ENCODE data around the gene DAPK1.

DNA sequence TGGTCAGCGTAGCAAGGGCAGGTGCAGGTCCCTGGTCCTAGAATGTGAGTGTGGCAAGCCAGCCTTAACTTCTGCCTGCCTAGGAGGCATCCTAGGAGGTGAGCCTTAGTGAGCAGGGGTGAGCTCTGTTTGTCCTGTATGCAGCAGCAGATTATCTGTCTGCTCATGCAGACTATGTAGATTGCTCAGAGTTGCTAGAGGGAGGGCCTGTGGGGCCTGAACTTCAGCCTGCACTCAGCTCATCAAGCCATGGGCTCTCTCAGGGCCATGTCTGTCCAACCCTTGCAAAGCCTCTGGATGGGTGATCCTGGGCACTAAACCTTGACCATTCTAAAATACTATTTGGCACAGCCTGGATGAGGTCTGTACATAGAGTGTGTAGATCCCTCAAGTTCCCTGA, 219.8 kb downstream of the DAPK1 start:
- TF ChIP-seq, protein P1, sequence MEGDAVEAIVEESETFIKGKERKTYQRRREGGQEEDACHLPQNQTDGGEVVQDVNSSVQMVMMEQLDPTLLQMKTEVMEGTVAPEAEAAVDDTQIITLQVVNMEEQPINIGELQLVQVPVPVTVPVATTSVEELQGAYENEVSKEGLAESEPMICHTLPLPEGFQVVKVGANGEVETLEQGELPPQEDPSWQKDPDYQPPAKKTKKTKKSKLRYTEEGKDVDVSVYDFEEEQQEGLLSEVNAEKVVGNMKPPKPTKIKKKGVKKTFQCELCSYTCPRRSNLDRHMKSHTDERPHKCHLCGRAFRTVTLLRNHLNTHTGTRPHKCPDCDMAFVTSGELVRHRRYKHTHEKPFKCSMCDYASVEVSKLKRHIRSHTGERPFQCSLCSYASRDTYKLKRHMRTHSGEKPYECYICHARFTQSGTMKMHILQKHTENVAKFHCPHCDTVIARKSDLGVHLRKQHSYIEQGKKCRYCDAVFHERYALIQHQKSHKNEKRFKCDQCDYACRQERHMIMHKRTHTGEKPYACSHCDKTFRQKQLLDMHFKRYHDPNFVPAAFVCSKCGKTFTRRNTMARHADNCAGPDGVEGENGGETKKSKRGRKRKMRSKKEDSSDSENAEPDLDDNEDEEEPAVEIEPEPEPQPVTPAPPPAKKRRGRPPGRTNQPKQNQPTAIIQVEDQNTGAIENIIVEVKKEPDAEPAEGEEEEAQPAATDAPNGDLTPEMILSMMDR (IDR thresholded peaks at IDR 0.05; ENCODE audit: extremely low read depth in 1 of 2, insufficient read depth in 1 of 2, low read depth in 1 of 2, low read length in 2 of 2): no peak
- TF ChIP-seq EZH2 (IDR thresholded peaks at IDR 0.05; ENCODE audit: borderline replicate concordance, low read depth, low read length, severe bottlenecking): no peak
- TF ChIP-seq POLR2AphosphoS5 (IDR thresholded peaks at IDR 0.05; ENCODE audit: insufficient read depth, low read depth, low read length): no peak
- no peak for TF ChIP-seq POLR2A (IDR thresholded peaks at IDR 0.05; ENCODE audit: low read depth, low read length)
- TF ChIP-seq, protein P2, sequence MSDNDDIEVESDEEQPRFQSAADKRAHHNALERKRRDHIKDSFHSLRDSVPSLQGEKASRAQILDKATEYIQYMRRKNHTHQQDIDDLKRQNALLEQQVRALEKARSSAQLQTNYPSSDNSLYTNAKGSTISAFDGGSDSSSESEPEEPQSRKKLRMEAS (IDR thresholded peaks at IDR 0.05; ENCODE audit: insufficient read depth, insufficient read length): no peak
- TF ChIP-seq MYC (IDR thresholded peaks at IDR 0.05; ENCODE audit: low read depth, low read length): no peak
- no peak for TF ChIP-seq JUN (IDR thresholded peaks at IDR 0.05; ENCODE audit: borderline replicate concordance, insufficient read depth, insufficient read length, low read depth)
